GM21786 (cell line): ENCODE results near the gene ETV6.

Experiments
- ATAC-seq: cut with Tn5 transposase; IDR thresholded peaks from one replicate; pipeline ENCODE4 v1.9.1; 2021; ENCODE audit not compliant: unreplicated experiment

The ETV6 gene

DNA sequence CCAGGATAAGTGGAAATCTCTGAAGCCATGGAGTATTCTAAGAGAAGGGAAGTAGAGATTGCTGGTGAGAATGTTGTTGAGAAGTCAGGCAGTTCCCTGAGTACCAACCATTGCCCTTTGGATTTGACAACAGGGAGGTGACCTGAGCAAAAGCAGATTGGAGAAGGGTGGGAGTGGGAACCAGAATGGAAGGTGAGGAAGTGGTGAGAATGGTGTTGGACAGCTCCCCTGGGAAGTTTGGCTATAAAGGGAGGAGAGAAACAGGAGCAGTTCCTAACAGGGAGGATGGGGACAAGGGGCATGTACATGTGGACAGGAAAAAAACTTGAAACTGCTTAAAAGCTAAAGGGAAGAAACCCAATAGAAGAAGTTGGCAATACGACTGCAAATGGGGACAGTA, 198.1 kb downstream of the ETV6 start:
- ATAC-seq = no peak

DNA sequence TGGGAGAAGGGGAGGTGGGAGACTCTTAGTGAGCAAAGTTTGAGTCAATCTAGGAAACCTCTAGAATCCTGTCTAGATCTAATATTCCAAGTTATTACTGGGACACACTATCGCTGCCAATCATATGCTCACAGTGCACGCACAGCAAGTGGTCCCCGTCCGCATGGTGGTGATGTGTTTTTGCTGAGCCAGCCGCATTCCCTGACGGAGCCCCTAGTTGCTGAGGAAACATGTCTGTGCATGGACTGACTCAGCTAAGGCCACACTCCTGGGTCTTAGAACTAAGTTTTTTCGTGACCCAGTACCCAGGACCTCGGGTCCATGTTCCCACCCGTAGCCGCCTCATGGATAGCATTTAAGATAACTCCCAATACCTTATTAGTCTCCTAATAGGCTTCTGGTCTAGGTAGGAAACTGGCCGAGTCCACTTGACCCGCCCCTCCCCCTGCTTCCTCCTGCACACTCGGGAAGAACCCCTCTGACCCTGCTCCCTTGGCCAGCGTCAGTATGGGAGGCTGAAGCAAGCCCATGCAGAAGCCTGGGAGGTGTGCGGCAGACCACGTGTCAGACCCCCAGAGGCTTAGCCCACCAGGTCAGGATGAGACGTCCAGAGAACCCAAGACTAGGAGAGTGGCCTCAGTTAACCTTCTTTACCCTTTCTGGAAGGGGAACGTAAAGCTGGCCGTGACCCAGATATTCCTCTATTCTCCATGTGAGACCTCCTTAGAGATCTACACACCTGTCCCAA, 200.5 kb downstream of the ETV6 start:
- no peak for ATAC-seq

DNA sequence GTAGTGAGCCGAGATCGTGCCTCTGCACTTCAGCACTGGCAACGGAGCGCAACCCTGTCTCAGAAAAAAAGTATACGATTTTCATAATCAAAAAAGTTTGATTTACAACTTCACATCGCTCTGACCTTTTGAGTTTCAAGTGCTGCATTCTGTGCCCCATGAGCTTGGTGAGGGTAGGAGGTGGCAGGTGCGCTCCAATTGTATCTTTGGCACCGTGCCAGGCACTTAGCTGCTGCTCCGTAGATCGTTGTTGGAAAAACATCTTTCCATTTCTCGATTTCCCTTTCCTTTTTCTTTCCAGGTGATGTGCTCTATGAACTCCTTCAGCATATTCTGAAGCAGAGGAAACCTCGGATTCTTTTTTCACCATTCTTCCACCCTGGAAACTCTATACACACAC, 203.7 kb downstream of the ETV6 start:
- ATAC-seq = no peak

DNA sequence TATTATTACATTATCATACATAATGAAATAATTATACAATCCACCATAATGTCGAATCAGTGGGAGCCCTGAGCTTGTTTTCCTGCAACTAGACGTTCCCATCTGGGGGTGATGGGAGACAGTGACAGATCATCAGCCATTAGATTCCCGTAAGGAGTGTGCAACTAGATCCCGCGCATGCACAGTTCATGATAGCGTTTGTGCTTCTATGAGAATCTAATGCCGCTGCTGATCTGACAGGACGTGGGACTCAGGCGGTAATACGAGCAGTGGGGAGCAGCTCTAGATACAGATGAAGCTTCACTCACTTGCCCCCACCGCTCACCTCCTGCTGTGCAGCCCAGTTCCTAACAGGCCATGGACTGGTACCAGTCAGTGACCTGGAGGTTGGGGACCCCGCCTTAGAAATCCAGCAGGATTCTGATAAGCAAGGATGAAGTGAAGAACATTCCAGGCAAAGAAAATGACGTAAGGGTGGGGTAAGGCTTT, 204.6 kb downstream of the ETV6 start:
- ATAC-seq = no peak

DNA sequence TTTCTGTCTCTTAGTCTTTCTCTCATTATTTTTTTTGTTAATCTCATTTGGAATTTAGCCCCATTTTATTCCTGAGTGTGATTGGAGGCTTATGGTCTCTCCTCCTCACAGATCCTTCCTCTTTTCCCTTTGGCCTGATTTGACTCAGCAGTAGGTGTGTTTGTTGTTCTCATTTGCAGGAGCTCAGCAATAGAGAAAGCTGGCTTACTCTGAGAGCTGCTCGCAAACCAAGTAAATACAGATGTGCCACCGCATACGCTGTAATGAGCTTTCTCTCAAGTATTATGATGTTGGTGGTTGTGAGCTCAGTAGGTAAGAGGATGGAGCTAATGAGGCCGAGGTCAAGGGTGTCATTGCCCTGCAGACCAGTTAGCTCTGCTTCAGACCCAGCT, 206.5 kb downstream of the ETV6 start:
- ATAC-seq = peak; percentile 68

DNA sequence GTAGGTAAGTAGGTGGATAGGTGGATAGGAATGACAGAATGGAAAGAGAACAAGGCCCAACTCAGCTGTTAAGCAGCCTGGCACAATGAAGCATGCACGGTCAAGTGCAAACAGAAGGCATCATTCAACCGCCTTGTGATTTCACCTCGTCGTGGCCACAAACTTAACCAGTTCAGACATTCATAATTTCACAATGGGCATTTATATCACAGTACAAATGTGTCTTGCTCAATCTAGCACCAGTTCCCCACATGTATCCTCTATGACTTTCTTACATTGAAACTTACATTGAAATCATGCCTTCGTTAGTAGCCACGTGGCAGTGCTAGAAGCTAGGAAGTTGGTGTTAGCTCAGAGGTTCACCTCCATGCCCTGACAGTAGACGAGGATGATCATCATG, 207.5 kb downstream of the ETV6 start:
- no peak for ATAC-seq

DNA sequence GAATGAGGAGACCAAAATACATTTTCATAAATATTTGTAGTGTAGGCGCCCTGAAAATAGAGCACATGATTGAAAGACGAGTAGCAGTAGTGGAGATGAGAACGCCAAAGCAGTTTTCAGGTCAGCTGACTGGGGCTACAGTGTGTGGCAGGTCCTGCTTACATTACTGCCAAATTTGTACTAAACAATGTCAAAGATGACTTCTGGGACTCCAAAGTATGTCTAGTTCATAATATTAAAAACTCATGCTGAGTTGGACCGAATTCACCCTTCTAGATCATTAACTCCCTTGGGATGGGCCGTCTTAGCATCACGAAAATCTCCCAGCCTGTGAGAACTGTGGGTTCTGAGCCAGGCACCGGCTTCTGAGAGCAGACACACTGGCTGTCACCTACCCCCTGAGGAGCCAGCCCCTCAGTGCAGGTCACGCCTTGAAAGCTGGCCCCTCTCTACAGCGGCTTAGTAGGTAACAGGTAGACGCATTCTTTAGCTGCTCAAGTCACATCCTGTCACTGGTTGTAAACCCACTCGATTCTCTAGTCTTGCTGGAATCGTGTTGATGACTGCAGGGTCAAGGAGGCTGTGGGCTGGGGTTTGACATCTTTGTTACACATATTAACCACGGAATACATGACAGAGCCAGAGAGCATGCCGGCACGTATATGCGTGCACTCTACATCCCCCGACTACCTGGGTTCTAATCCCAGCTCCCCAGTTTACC, 210.4 kb downstream of the ETV6 start:
- no peak for ATAC-seq

DNA sequence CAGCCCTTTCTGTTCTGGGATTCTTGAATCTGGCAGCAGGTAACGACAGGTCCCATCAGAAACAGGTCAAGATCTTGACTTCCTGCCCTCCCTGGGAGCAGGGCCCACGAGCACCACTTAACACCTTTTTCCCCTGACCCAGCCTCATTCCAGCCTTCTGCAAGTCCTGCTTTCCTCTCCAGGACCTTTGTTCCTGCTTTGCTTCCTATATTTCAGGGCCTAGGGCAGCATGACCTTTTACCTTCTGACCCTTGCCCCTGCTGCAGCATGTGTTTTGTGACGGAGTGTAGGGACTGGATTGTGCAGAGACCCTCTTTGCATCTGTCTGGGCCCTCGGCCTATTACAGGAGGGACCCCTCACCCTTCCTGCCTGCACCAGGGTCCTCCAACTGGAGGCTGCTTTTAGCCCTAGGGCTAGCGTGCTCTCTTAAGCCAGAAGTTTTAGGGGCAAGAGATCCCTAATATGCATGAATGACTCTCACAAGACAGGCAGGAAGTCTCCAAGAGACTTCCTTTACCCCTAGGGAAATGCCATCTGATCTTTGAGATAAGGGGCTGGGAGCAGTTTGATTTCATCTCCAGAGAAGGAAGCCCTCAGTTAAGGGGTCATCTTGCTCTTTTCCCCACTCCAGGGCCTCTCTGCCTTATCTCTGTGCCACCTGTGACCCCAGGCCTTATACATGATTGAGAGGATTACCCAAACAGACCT, 211.8 kb downstream of the ETV6 start:
- ATAC-seq = no peak

DNA sequence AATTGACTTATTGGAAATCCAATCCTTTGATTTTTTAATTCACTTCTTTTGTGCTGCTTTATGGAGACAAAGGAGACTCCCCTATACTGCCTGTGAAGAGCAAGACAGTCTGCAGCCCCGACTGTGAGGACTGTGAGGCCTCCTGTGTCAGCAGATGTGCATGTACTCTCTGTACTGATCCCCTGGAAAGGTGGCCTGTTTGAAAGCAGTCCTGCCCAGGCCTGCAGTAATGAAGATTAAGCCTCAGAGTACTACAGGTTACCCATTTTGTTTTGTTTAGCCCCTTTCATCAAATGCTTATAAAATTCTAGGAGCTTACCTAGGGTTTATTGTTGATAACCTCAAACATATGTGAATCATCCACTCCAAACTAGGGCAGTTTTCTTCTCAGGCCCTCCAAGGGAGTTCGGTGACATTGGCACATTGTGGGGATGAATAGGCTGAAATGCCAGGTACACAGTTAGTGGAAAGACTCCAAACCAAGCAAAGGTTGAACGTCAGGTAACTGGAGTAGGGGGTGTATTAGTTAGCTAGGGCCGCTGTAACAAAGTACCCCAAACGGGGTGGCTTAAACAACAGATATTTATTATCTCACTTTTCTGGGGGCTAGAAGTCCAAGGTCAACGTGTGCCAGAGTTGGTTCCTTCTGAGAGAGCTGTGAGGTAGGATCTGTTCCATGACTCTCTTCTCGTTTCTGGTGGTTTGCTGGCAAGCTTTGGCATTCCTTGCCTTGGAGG, 212.6 kb downstream of the ETV6 start:
- ATAC-seq = no peak

DNA sequence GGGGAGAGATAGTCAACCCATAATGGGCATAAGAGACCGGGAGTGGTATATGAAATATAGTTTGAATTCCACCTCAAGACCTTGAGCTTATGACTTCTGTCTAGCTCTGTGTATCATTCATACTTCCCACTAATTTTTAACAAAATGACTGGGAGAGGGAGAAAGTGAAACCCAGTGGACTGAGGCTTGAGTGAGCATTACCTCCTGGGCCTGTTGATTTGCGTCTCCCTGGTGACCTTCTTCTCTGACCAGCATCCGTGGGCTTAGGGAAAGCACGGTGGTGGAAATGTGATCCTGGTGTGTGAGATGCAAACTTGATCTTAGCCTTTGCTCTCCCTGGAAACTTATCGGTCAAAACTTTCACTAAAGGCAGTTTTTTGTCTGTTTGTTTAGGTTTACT, 213.3 kb downstream of the ETV6 start:
- no peak for ATAC-seq

DNA sequence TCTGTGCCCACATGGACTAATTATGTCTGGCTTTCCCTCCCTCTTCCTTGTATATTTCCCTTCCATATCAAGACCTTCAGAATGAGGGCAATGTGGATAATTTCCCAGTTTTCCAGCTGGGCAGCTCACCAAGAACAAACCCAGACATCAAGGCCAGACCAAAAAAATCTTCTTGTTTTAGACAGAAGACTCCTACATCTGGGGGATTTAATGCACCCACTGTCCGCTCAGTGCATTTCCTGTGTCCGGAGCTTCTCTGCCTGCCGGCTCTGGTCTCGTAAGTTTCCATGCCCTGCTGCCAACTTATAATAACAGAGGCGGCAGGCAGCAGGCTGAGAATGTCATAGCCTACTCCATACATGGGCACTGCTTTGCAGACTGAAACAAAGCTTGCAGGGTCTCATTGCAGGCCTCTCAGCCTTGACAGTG, 214.0 kb downstream of the ETV6 start:
- ATAC-seq = no peak

DNA sequence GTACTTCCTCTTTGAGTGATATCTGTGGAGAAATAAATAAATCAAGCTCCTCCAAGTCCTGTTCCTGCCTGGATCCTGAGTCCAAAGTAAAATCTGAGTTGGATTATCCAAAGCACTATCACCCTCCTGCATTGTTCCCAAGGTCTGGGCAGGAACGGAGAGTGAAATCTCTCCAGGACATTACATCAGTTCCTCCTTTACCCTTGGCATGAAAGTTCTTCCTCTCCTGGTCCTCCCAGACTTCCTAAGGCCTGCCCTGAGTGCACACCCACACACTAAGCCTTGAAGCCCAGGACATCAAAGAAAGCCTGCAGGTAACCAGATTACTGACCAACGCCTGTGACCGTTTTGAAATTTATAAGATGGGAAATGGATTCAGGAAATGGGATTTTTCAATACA, 214.5 kb downstream of the ETV6 start:
- no peak for ATAC-seq

DNA sequence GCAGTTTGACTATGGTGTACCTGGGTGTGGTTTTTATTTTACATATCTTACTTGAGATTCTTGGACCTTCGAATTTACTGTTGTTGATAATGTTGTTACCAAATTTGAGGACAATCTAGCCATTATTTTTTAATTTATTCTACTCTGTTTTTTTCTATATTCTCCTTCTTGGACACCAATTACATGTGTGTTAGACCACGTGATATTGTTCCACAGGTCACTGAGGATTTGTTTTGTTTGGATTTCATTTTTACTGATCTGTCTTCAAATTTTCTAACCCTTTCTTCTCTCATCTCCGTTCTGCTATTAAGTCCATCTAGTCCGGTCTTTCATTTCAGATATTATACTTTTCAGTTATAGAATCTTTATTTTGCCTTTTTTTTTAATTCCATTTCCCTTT, 216.3 kb downstream of the ETV6 start:
- no peak for ATAC-seq

DNA sequence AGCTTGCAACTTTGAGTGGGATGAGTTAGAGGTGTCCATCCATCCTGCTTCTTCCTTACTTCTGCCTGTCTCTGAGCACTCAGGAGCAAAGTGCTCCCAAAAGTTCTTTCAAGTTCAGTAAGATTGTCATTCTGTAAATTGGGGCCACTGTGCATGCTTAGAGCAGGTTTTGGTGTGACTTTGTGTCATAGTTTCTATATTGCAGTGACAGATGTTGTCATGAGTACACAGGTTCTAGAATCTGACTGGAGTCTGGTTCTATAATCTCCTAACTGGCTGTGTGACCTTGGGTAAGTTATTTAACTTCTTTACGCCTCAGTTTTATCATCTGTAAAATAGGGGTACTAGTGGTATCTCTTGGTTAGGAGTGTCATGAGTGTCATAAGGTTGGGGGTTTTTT, 218.6 kb downstream of the ETV6 start:
- no peak for ATAC-seq

DNA sequence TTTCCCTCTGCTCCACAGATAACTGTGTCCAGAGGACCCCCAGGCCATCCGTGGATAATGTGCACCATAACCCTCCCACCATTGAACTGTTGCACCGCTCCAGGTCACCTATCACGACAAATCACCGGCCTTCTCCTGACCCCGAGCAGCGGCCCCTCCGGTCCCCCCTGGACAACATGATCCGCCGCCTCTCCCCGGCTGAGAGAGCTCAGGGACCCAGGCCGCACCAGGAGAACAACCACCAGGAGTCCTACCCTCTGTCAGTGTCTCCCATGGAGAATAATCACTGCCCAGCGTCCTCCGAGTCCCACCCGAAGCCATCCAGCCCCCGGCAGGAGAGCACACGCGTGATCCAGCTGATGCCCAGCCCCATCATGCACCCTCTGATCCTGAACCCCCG, 219.9 kb downstream of the ETV6 start:
- ATAC-seq = no peak

DNA sequence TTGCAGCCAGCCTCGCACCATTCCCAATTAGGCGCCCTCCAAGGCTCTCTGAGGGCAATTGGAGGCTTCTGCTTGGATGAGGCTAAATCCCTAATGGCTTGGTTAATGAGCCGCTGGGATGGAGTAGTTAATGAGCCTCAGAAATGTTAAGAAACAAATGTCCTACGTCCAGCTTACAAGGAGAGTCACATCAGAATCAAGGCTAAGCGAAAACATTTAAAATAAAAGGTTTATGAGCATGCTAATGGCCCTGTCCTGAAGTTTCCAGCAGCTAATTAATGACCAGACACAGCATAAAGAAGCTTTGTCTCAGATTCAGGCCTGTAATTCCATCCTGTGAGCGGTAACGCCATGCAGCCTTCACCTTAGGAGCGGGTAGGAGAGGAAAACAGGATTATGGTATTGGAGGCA, 220.6 kb downstream of the ETV6 start:
- no peak for ATAC-seq

DNA sequence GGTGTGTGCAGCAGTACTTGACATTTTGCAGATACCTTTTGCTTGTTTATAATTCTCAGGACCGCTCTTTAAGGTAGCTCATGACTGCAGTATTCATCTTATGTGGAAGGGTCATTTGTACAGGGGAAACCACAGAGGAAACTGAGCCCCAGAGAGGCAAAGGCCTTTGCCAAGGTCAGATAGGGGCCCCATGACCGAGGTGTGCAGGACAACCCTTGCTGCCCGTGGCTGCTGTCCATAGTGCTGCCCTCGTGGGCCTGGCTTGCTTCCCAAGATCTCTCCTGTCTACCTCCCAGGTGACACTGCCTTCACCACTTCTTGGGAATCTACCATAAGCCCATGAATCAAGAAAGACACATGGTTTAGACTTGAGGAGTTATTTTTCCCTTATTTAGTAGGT, 222.6 kb downstream of the ETV6 start:
- ATAC-seq = no peak

DNA sequence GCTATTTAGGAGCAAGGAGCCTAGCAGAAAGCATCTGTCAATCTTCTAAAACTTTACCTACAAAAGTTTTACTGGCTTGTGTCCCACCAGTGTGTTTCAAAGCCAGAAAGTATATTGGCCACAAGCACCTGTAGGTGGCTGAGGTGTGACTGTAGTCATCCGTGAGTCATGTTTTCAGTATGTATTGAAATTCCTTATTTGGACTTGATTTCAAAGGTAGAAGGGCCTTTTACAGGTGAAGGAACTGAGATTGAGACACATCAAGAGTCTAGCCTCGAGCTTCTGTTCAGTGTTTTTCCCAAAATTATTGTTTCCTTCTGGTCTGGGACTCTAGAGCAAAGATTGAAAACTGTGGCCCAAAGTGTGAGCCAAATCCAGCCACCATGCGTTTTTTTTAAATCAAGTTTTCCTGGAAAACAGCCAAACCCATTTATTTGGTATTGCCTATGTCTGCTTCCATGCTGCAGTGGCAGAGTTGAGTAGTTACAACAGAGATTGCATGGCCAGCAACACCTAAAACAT, 226.0 kb downstream of the ETV6 start:
- no peak for ATAC-seq

DNA sequence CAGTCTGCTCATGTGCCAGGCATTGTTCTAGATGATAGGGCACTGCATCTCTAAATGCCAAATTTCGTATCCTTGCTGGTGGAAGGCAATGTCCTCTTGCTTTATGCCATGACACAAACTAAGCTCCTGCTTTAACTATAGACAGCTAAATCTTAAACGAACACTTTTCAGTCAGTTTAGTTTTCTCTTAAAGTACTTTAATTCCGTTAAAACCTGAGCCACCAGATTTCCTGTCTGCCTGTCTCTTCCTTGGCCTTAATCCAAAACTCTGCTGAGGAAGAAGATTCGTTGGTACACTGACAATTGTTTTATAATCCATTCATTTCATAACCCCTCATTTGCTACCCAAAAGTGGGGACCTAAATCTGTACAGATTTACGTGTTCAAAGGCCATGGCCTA, 226.8 kb downstream of the ETV6 start:
- no peak for ATAC-seq

DNA sequence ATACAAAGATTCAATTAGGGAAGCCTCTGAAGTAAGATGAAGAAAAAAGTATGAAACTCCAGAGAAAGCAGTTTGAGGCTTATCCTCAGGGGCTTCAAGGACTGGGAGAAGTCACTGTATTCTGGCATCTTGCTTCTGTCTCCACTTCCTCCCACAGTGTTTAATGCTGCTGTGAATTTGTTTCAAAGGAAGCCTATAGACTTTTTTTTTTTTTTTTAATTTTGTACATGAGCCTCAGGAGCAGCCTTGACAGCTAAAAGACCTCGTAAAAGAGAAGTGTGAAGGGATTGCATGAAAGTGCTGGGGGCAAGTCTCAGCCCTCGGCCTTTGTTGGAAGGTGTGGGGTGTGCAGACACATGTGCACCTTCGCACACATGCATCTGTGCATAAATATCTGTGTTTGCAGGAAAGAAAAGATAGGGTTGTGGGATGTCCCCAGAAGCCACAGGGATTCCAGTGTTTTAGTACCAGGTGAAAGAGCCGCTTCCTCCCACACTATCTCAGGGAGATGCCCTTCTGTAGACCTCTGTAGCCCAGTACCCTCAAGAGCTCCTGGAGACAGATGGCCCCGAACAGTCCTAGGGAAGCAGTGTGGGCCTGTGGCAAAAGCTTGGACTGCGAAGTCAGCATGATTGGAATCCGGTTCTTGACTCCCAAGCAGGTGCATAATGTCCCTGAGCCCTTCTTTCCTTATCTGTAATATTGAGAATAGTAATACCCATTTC, 227.8 kb downstream of the ETV6 start:
- ATAC-seq = no peak
